Hepatic stellate cell (primary cell): ENCODE results near the gene NTMT1.
A peak's percentile ranks its signal among the peaks of the same experiment; 100 is the strongest.
"Not testable (repeated sequence)": the region's sequence is repeated elsewhere in the genome, so short reads cannot be mapped to it uniquely, and the experiment has no call there.

Source experiments
- DNase-seq: peaks from one replicate; pipeline ENCODE4 v3.0.0; 2011; ENCODE audit warnings: low spot score

The NTMT1 gene

DNA sequence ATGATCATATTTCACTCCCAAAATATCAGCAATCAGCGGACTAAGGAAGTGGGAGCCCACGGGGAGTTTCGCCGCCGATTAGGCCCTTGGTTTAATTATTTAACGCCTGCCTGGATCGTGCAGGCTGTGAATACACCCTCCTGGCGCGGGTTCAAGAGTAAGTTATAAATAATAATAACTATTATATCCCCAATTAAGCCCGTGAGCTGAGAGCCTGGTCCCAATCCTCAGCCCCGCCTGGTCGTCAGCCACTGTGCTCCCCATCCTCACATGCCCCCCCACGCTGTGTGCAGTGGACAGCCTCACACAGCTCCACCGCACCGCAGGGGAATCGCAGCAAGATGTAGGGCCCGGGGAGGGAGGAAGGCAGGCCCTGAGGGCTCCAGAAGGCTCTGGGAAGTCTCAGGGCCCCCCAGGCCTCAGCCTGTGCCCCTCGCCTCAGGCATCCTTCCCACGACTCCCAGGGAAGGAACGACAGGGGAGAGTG, 28.6 kb downstream of the NTMT1 start:
- DNase-seq, result no peak

DNA sequence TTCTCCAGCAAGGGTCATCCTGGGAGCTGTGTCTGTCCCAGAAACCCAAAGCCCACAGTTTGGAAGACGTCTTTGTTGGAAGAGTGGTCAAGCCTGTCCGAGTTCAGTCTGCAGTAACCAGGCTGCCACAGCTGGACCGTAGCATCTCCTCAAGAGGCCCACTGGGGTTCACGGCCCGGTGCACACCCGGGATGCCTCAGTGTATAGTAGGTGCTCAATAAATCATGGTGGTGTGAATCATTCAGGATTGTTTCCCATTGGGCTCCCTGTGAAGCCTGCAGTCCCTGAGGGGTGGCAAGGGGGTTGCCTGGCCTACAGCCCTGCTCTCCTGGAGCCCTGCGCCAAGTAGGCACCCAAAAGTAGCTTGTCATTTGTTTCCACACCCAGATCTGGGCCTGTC, 29.2 kb downstream of the NTMT1 start:
- DNase-seq, result no peak

GRCh38 chr9:129655696-129656095, 29.7 kb downstream of the NTMT1 start:
- DNase-seq, result no peak

DNA sequence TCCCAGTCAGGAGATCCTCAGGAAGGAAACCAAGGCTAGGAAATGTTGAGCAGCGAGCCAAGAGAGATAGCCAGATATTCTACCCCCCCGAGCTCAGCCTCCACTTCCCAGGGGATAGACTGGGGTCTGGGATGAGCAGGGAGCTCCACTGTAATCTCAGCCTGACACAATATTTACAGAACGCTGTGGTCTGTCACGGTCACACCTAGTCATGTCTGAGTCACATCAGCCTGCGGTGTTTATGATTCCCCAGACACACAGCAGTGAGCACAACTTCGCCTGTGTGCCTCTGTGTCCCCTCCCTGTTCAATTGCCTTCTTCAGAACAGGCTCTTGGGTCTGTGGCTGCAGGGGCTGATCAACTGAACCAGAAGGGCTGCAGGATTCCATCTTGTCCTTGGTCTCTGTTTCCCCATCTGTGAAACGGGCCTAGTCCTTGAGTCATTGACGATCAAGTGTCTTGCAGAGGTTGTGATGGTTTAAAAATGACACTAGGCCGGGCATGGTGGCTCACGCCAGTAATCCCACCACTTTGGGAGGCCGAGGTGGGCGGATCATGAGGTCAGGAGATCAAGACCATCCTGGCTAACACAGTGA, 30.9 kb downstream of the NTMT1 start:
- peak; percentile 75 for DNase-seq

DNA sequence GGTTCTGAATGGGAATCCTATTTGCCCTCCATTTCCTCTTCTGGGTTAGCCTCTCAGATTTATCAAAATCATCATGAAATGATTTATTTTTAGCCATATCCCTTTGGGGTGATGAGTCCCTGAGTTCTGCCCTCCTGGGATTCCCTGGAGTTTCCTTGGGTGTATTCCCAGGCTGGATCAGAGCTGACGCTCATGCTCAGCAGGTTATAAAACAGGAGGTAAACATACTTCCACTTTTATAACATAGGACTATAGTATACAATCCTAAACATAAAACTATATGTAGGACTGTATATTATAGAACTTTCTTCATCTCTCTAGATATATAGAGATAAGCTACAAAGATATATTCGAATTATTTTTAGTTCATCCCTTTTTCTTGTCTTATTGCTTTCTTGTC, 35.1 kb downstream of the NTMT1 start:
- DNase-seq, result no peak

GRCh38 chr9:129662239-129662638, 36.3 kb downstream of the NTMT1 start:
- DNase-seq, result not testable (repeated sequence)

GRCh38 chr9:129664746-129665388, 38.9 kb downstream of the NTMT1 start:
- DNase-seq, result peak; percentile 60

- peak; percentile 78 for DNase-seq
These were observed 39.4 kb downstream of the NTMT1 start, which contains the start of gene PRRX2 for GRCh38 chr9:129665389-129665775. TSS of gene PRRX2 (plus strand) at chr9:129665647. CDS start at chr9:129665868, 221 bp downstream.

GRCh38 chr9:129665814-129666520, 40.0 kb downstream of the NTMT1 start:
- peak; percentile 35 for DNase-seq

GRCh38 chr9:129666575-129666974, 40.6 kb downstream of the NTMT1 start:
- DNase-seq, result no peak

GRCh38 chr9:129667378-129667777, 41.4 kb downstream of the NTMT1 start:
- DNase-seq, result no peak

- DNase-seq, result no peak
These were observed 41.9 kb downstream of the NTMT1 start for GRCh38 chr9:129667850-129668249.

DNA sequence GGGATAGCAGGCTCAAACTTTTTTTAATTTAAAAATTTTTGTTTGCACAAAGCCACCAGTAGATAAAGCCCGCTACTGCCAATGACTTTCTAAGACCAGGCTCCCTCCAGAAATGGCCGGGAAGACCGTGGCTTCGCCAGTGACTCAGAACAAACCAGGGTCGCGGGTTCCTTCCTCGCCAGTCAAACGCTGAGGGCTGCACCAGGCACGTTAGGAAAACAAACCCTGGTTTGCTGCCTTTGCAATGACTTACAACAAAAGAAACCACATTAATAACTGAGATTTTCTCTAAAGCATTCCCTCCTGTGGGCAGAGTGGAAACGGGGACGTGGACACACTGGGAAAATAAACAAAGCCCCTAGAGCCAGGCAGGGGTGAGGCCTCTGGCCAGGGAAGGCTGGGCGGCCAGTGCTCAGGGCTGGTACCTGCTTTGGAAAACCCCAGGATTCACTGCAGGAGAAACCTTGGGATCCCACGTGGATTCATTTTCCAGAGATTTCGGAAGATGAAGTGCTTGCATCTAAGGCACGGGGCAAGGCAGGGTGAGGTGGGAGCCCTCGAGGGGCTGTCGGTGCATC, 43.3 kb downstream of the NTMT1 start:
- peak; percentile 96 for DNase-seq

DNA sequence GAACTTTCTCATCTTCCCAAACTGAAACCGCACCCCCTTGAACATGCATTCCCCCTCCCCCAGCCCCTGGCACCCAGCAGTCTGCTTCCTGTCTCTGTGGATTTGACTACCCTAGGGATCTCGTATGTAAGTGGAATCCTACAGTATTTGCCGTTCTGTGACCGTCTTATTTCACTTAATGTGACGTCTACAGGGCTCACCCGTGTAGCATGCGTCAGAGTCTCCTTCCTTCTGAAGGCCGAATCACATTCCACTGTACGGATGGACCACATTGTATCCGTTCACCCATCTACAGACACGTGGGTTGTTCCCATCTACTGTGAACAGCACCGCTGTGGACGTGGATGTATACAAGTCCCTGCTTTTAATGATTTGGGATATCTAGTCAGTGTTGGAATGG, 44.0 kb downstream of the NTMT1 start:
- no peak for DNase-seq

- no peak for DNase-seq
These were observed 45.1 kb downstream of the NTMT1 start for GRCh38 chr9:129671065-129671464.

DNA sequence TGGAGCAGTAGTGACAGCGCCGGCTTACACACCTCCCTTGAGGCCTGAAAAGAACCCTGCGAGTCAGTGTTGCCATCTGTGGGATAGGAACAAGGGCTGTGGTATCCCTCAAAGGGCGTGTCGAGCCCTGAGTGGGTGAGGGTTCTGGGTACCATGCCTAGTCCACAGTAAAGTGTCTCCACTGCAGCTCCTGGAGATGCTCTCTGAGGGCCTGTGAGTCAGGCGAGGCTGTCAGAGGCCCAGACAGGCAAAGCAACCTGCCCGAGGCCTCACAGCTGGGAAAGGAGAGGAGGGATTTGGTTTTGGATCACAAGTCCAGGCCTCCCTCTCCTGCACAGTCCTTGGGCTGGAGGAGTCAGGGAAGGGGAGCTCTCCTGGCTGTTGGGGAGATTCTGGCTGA, 45.6 kb downstream of the NTMT1 start:
- peak; percentile 31 for DNase-seq

- DNase-seq, result no peak
These were observed 46.7 kb downstream of the NTMT1 start for GRCh38 chr9:129672702-129673101.

DNA sequence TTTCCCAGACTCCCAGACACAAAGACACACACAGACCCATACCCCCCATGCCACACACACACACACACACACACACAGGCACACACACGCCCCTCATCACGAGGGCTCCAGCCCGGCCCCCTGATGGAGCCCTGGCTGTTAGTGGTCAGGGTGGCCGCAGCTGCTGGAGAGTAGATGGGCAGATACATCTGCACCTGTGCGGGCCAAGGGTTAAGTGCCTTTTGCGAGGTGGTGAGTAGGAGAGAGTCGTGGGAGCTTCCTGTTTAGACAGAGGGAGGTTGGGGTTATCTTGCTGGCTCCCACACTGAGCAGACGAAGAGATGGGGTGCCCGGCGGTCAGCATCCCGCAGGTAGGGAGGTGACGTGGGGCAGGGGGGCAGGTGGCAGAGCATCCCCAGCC, 47.6 kb downstream of the NTMT1 start:
- DNase-seq, result no peak

- no peak for DNase-seq
These were observed 48.3 kb downstream of the NTMT1 start for GRCh38 chr9:129674229-129674628.

DNA sequence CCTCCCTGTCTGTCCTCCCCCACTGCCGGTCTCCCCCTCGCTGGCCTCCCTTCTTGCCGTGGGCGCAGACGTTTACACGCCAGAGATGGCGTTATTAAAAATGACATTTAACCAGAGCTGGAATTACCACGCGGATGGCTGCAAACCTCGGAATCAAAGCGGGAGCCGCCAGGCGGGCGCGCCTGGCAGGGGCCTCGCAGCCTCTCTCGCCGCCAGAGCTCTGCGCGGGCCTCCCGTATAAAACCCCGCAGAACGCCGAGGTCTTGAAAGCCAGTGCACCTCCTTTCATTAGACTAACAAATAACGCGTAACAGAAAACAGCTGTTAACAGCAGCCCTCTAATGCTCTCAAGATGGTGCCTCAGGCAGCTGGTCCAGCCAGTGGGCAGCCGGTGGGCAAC, 49.7 kb downstream of the NTMT1 start:
- DNase-seq, result no peak

DNA sequence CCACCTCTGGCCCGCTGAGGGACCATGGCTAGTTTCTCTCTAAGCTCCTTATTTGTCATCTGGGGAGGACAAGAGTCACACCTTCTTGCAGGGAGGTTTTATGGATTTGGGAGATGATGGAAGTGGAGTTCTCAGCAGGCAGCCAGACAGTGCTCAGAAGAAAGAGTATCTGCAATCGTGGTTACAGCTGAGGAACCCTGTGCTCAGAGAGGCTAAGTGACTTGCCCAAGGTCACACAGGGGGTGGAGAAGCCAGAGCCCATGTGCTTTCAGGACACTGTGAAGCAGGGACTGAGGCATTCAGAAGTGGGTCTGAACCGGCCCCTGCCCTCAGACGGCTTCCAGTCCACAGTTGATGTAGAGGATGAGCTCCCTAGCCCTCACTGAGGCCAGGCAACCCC, 50.3 kb downstream of the NTMT1 start:
- DNase-seq, result no peak

- DNase-seq, result no peak
These were observed 51.0 kb downstream of the NTMT1 start for GRCh38 chr9:129676975-129677374.

GRCh38 chr9:129677456-129677855, 51.5 kb downstream of the NTMT1 start:
- no peak for DNase-seq
